Measurements from ENCODE around the gene TRIM63. TPM values are rescaled to one million over a fixed set of nuclear protein-coding genes. Genes with fewer than 3 reads are reported as not detected.

The TRIM63 gene
- total RNA-seq, 2 donors from 2014 or later = not detected

- Histone ChIP-seq H3K27me3 (ENCODE audit: control insufficient read depth, insufficient read depth, low read length, poor library complexity, severe bottlenecking) (no peaks in the 10 kb centered on the region), H3K9ac (ENCODE audit: extremely low read depth, low read length, poor library complexity, severe bottlenecking) (no peak overlapping the region), H3K4me3 (ENCODE audit: low read length) (no peak overlapping the region), H3K9me3 (ENCODE audit: control insufficient read depth, low read length) (no peaks in the 10 kb centered on the region), H3K27ac (ENCODE audit: low read depth, low read length) (no peak overlapping the region), H3K4me1 (ENCODE audit: control insufficient read depth, insufficient read depth, low read length) (peaks cover 1% of the 10 kb centered on the region), H3K36me3 (ENCODE audit: control insufficient read depth, insufficient read depth, low read length) (no peaks in the 10 kb centered on the region)
- Mint-ChIP-seq H3K4me1 (peaks cover 13% of the 10 kb centered on the region), H3K36me3 (ENCODE audit: low read depth) (no peaks in the 10 kb centered on the region), H3K27ac (no peak overlapping the region), H3K27me3 (ENCODE audit: insufficient read depth) (no peaks in the 10 kb centered on the region), H3K9me3 (no peaks in the 10 kb centered on the region), H3K4me3 (no peak overlapping the region)
- TF ChIP-seq CTCF (conservative IDR thresholded peaks at IDR 0.05) = no peak
- 83 to 96% methylated on average over 4 to 5 of the region's 5 CpGs for WGBS, 2 experiments (ENCODE audit: insufficient coverage in 1 of 2, insufficient read length in 1 of 2)
- no peak for DNase-seq
Measured at GRCh38 chr1:26025517-26025916, 41.9 kb downstream of the TRIM63 start.

- no peak overlapping the region for H3K4me3 ChIP-seq (ENCODE audit: low read length)
- peaks cover 2% of the 10 kb centered on the region for H3K4me1 ChIP-seq (ENCODE audit: control insufficient read depth, insufficient read depth, low read length)
- WGBS, 2 experiments (ENCODE audit: insufficient coverage in 1 of 2, insufficient read length in 1 of 2) = 80 to 97% methylated on average over 1 to 5 of the region's 5 CpGs
- Mint-ChIP-seq H3K4me3 (no peak overlapping the region), H3K27me3 (ENCODE audit: insufficient read depth) (peaks cover 2% of the 10 kb centered on the region), H3K27ac (no peak overlapping the region), H3K9me3 (no peaks in the 10 kb centered on the region), H3K36me3 (ENCODE audit: low read depth) (no peaks in the 10 kb centered on the region), H3K4me1 (peaks cover 13% of the 10 kb centered on the region)
- no peak overlapping the region for H3K9ac ChIP-seq (ENCODE audit: extremely low read depth, low read length, poor library complexity, severe bottlenecking)
- no peaks in the 10 kb centered on the region for H3K9me3 ChIP-seq (ENCODE audit: control insufficient read depth, low read length)
- DNase-seq = no peak
- H3K36me3 ChIP-seq (ENCODE audit: control insufficient read depth, insufficient read depth, low read length) = no peaks in the 10 kb centered on the region
- H3K27me3 ChIP-seq (ENCODE audit: control insufficient read depth, insufficient read depth, low read length, poor library complexity, severe bottlenecking) = no peaks in the 10 kb centered on the region
- no peak for TF ChIP-seq CTCF (conservative IDR thresholded peaks at IDR 0.05)
- no peak overlapping the region for H3K27ac ChIP-seq (ENCODE audit: low read depth, low read length)
Measured at GRCh38 chr1:26025060-26025459, 42.4 kb downstream of the TRIM63 start.

- H3K4me1 Mint-ChIP-seq = peaks cover 15% of the 10 kb centered on the region
- no peaks in the 10 kb centered on the region for H3K36me3 Mint-ChIP-seq (ENCODE audit: low read depth)
- Histone ChIP-seq H3K36me3 (ENCODE audit: control insufficient read depth, insufficient read depth, low read length) (no peaks in the 10 kb centered on the region), H3K27ac (ENCODE audit: low read depth, low read length) (no peak overlapping the region), H3K4me1 (ENCODE audit: control insufficient read depth, insufficient read depth, low read length) (peaks cover 2% of the 10 kb centered on the region), H3K27me3 (ENCODE audit: control insufficient read depth, insufficient read depth, low read length, poor library complexity, severe bottlenecking) (no peaks in the 10 kb centered on the region), H3K9ac (ENCODE audit: extremely low read depth, low read length, poor library complexity, severe bottlenecking) (no peak overlapping the region), H3K4me3 (ENCODE audit: low read length) (no peak overlapping the region), H3K9me3 (ENCODE audit: control insufficient read depth, low read length) (no peaks in the 10 kb centered on the region)
- H3K4me3 Mint-ChIP-seq = no peak overlapping the region
- TF ChIP-seq CTCF (conservative IDR thresholded peaks at IDR 0.05) = no peak
- H3K9me3 Mint-ChIP-seq = no peaks in the 10 kb centered on the region
- peaks cover 2% of the 10 kb centered on the region for H3K27me3 Mint-ChIP-seq (ENCODE audit: insufficient read depth)
- no peak overlapping the region for H3K27ac Mint-ChIP-seq
- WGBS, 2 experiments (ENCODE audit: insufficient coverage in 1 of 2, insufficient read length in 1 of 2) = 88 to 94% methylated on average over 3 to 5 of the region's 5 CpGs
- no peak for DNase-seq
Measured at GRCh38 chr1:26023826-26024225, 43.6 kb downstream of the TRIM63 start.

Data from endodermal cell (in vitro differentiated cells).